ENCODE results near the gene PDLIM1. TPM values are rescaled to one million over a fixed set of nuclear protein-coding genes. Genes with fewer than 3 reads are reported as not detected.
"Not testable (repeated sequence)": the region's sequence is repeated elsewhere in the genome, so short reads cannot be mapped to it uniquely, and the experiment has no call there.

The PDLIM1 gene
- total RNA-seq, 4 donors from 2014 or later = 113 to 150 (median 128) TPM

GRCh38 chr10:95244152-95244551 is 46.7 kb downstream of the PDLIM1 start:
- 79 to 93% methylated on average over 2 of the region's 2 CpGs for WGBS, 2 donors
- DNase-seq (ENCODE audit: low spot score in 2 of 2) = no peak
- Histone ChIP-seq H3K4me1 (peaks cover 0 to 11% (median 0%) of the 10 kb centered on the region in 4 donors), H3K27ac (no peak overlapping the region), H3K36me3 (peaks cover 0 to 22% (median 0%) of the 10 kb centered on the region in 3 donors), H3K4me3 (no peak overlapping the region), H3K27me3 (no peaks in the 10 kb centered on the region), H3K9me3 (no peaks in the 10 kb centered on the region)
- TF ChIP-seq EP300 (IDR thresholded peaks at IDR 0.05) (no peak), POLR2A (IDR thresholded peaks at IDR 0.05) (no peak), CTCF (IDR thresholded peaks at IDR 0.05) (no peak)

- Histone ChIP-seq H3K36me3 (peaks cover 0 to 26% (median under 1%) of the 10 kb centered on the region in 3 donors), H3K27me3 (no peaks in the 10 kb centered on the region), H3K4me3 (no peak overlapping the region), H3K9me3 (no peaks in the 10 kb centered on the region), H3K27ac (no peak overlapping the region), H3K4me1 (peaks cover 0 to 11% (median 0%) of the 10 kb centered on the region in 4 donors)
- no peak for DNase-seq (ENCODE audit: low spot score in 2 of 2)
- WGBS, 2 donors = 66 to 71% methylated on average over 3 of the region's 3 CpGs
- TF ChIP-seq POLR2A (IDR thresholded peaks at IDR 0.05) = no peak
- no peak for TF ChIP-seq CTCF (IDR thresholded peaks at IDR 0.05)
- TF ChIP-seq EP300 (IDR thresholded peaks at IDR 0.05) = no peak
Measured at GRCh38 chr10:95243318-95243617, 47.5 kb downstream of the PDLIM1 start.

GRCh38 chr10:95242581-95243317 is 48.1 kb downstream of the PDLIM1 start:
- Histone ChIP-seq H3K36me3 (peaks cover 0 to 31% (median 6%) of the 10 kb centered on the region in 3 donors), H3K27me3 (no peaks in the 10 kb centered on the region), H3K27ac (no peak overlapping the region), H3K4me3 (no peak overlapping the region), H3K4me1 (peaks cover 0 to 10% (median 0%) of the 10 kb centered on the region in 4 donors), H3K9me3 (no peaks in the 10 kb centered on the region)
- TF ChIP-seq EP300 (IDR thresholded peaks at IDR 0.05) (no peak), CTCF (IDR thresholded peaks at IDR 0.05) (peak in 3 of 5 experiments; percentile 17 to 23 (median 19))
- DNase-seq (ENCODE audit: low spot score in 2 of 2) = no peak
- WGBS, 2 donors = 81 to 87% methylated on average over 8 of the region's 8 CpGs

GRCh38 chr10:95241533-95241932 is 49.3 kb downstream of the PDLIM1 start:
- H3K4me3 ChIP-seq = no peak overlapping the region
- TF ChIP-seq EP300 (IDR thresholded peaks at IDR 0.05) = no peak
- no peak for TF ChIP-seq CTCF (IDR thresholded peaks at IDR 0.05)
- no peak for TF ChIP-seq POLR2A (IDR thresholded peaks at IDR 0.05)
- no peaks in the 10 kb centered on the region for H3K9me3 ChIP-seq
- no peaks in the 10 kb centered on the region for H3K4me1 ChIP-seq
- 77 to 85% methylated on average over 2 to 4 of the region's 4 CpGs for WGBS, 2 donors
- H3K27ac ChIP-seq = no peak overlapping the region
- DNase-seq (ENCODE audit: low spot score in 2 of 2) = no peak
- no peaks in the 10 kb centered on the region for H3K27me3 ChIP-seq
- H3K36me3 ChIP-seq = peaks cover 0 to 38% (median 9%) of the 10 kb centered on the region in 3 donors

GRCh38 chr10:95240811-95241210 is 50.0 kb downstream of the PDLIM1 start:
- no peak for DNase-seq (ENCODE audit: low spot score in 2 of 2)
- Histone ChIP-seq H3K4me1 (no peaks in the 10 kb centered on the region), H3K27ac (no peak overlapping the region), H3K4me3 (no peak overlapping the region), H3K27me3 (no peaks in the 10 kb centered on the region), H3K9me3 (no peaks in the 10 kb centered on the region), H3K36me3 (peaks cover 0 to 39% (median 10%) of the 10 kb centered on the region in 3 donors)
- TF ChIP-seq POLR2A (IDR thresholded peaks at IDR 0.05) (no peak), CTCF (IDR thresholded peaks at IDR 0.05) (no peak), EP300 (IDR thresholded peaks at IDR 0.05) (no peak)
- 95 to 98% methylated on average over 5 to 6 of the region's 6 CpGs for WGBS, 2 donors

- not testable (repeated sequence) for H3K27me3 ChIP-seq; H3K4me3 ChIP-seq; H3K4me1 ChIP-seq; H3K27ac ChIP-seq; DNase-seq (ENCODE audit: low spot score in 2 of 2); H3K9me3 ChIP-seq
- H3K36me3 ChIP-seq = peaks cover 0 to 32% (median 13%) of the 10 kb centered on the region in 3 donors
- WGBS, 2 donors = 88 to 95% methylated on average over 3 of the region's 3 CpGs
Measured at GRCh38 chr10:95240096-95240495, 50.7 kb downstream of the PDLIM1 start.

Data from tibial nerve (tissue), 4 donors.